GM12873 (cell line): Measurements from ENCODE around the gene KCNQ1OT1.

ENCODE experiments used
- CTCF ChIP-seq: IDR thresholded peaks from 2 replicates; pipeline ENCODE4 v1.5.1; 2012; ENCODE audit warnings: low read depth, mild to moderate bottlenecking, moderate library complexity, low read length, control low read depth; ENCODE audit not compliant: insufficient read depth; ENCODE audit errors: missing control alignments

KCNQ1OT1 gene

GRCh38 chr11:2665526-2666400 is 34.0 kb downstream of the KCNQ1OT1 start:
- no peak for TF ChIP-seq CTCF

- TF ChIP-seq CTCF, result no peak
Measured at GRCh38 chr11:2664791-2665525, 34.8 kb downstream of the KCNQ1OT1 start.

GRCh38 chr11:2664376-2664775 is 35.4 kb downstream of the KCNQ1OT1 start:
- TF ChIP-seq CTCF, result no peak

- TF ChIP-seq CTCF, result no peak
Measured at GRCh38 chr11:2663915-2664314, 35.9 kb downstream of the KCNQ1OT1 start.

- TF ChIP-seq CTCF, result no peak
Measured at GRCh38 chr11:2663506-2663905, 36.3 kb downstream of the KCNQ1OT1 start.

GRCh38 chr11:2662430-2663299 is 37.1 kb downstream of the KCNQ1OT1 start:
- no peak for TF ChIP-seq CTCF

- no peak for TF ChIP-seq CTCF
Measured at GRCh38 chr11:2662024-2662312, 37.8 kb downstream of the KCNQ1OT1 start.
